Measurements from ENCODE around the gene KIDINS220.

Gene KIDINS220

GRCh38 chr2:8802741-8803140, 34.7 kb downstream of the KIDINS220 start:
- no peak for DNase-seq

GRCh38 chr2:8800821-8801220, 36.6 kb downstream of the KIDINS220 start:
- no peak for DNase-seq

GRCh38 chr2:8800218-8800617, 37.2 kb downstream of the KIDINS220 start:
- DNase-seq: no peak

- DNase-seq: no peak
These were observed 38.4 kb downstream of the KIDINS220 start for GRCh38 chr2:8799004-8799403.

- no peak for DNase-seq
These were observed 39.0 kb downstream of the KIDINS220 start for GRCh38 chr2:8798393-8798792.

GRCh38 chr2:8797682-8798081, 39.7 kb downstream of the KIDINS220 start:
- no peak for DNase-seq

GRCh38 chr2:8796878-8797550, 40.4 kb downstream of the KIDINS220 start:
- no peak for DNase-seq

- DNase-seq: no peak
These were observed 41.0 kb downstream of the KIDINS220 start for GRCh38 chr2:8796315-8796848.

GRCh38 chr2:8794923-8795825, 42.2 kb downstream of the KIDINS220 start:
- DNase-seq: no peak

GRCh38 chr2:8790739-8791162, 46.7 kb downstream of the KIDINS220 start:
- DNase-seq: no peak

- DNase-seq: no peak
These were observed 51.0 kb downstream of the KIDINS220 start for GRCh38 chr2:8786463-8786862.

- DNase-seq: no peak
These were observed 57.4 kb downstream of the KIDINS220 start for GRCh38 chr2:8779795-8780671.

- DNase-seq: no peak
These were observed 63.0 kb downstream of the KIDINS220 start for GRCh38 chr2:8774371-8774770.

GRCh38 chr2:8767324-8767723, 70.1 kb downstream of the KIDINS220 start:
- DNase-seq: no peak

GRCh38 chr2:8761529-8762164, 75.8 kb downstream of the KIDINS220 start:
- DNase-seq: peak; percentile 20

GRCh38 chr2:8756716-8757115, 80.7 kb downstream of the KIDINS220 start:
- no peak for DNase-seq

GRCh38 chr2:8756230-8756629, 81.2 kb downstream of the KIDINS220 start:
- no peak for DNase-seq

GRCh38 chr2:8754106-8754776, 83.2 kb downstream of the KIDINS220 start:
- DNase-seq: no peak

- DNase-seq: no peak
These were observed 83.8 kb downstream of the KIDINS220 start for GRCh38 chr2:8753609-8754008.

GRCh38 chr2:8752385-8752784, 85.0 kb downstream of the KIDINS220 start:
- no peak for DNase-seq

- DNase-seq: no peak
These were observed 87.2 kb downstream of the KIDINS220 start for GRCh38 chr2:8750221-8750620.

GRCh38 chr2:8743261-8743660, 94.2 kb downstream of the KIDINS220 start:
- no peak for DNase-seq
